WI38 (cell line): ENCODE results near the gene DEDD2.

Experiments
- H3K4me3 ChIP-seq: 2 replicates; pipeline ENCODE4 v1.5.1; 2011; ENCODE audit warnings: low read depth, mild to moderate bottlenecking, control low read depth, low read length
- TF ChIP-seq, protein P1 (sequence below): IDR thresholded peaks from 2 replicates; pipeline ENCODE4 v1.5.1; 2012; ENCODE audit warnings: low read depth, mild to moderate bottlenecking, control low read depth, low read length

DEDD2 gene

DNA sequence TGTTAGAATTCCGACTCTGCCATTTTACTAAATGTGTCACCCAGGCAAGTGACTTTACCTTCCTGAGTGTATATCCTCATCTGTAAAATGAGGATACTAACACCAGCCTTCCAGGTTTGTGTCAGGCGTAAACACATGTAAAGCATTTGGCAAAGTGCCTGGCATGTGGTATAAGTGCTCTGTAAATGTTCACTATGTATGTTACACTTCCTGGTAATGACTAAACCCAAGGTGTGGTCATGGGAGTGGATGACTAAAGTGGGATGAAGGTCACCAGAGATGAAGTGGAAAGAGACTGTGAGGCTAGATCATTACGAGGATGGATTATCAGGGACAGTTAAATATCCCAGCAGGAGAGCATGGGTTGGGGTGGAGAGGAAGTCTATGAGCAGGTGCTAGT is 25.6 kb downstream of the DEDD2 start:
- TF ChIP-seq, protein P1, sequence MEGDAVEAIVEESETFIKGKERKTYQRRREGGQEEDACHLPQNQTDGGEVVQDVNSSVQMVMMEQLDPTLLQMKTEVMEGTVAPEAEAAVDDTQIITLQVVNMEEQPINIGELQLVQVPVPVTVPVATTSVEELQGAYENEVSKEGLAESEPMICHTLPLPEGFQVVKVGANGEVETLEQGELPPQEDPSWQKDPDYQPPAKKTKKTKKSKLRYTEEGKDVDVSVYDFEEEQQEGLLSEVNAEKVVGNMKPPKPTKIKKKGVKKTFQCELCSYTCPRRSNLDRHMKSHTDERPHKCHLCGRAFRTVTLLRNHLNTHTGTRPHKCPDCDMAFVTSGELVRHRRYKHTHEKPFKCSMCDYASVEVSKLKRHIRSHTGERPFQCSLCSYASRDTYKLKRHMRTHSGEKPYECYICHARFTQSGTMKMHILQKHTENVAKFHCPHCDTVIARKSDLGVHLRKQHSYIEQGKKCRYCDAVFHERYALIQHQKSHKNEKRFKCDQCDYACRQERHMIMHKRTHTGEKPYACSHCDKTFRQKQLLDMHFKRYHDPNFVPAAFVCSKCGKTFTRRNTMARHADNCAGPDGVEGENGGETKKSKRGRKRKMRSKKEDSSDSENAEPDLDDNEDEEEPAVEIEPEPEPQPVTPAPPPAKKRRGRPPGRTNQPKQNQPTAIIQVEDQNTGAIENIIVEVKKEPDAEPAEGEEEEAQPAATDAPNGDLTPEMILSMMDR, result no peak
- no peak overlapping the region for H3K4me3 ChIP-seq

DNA sequence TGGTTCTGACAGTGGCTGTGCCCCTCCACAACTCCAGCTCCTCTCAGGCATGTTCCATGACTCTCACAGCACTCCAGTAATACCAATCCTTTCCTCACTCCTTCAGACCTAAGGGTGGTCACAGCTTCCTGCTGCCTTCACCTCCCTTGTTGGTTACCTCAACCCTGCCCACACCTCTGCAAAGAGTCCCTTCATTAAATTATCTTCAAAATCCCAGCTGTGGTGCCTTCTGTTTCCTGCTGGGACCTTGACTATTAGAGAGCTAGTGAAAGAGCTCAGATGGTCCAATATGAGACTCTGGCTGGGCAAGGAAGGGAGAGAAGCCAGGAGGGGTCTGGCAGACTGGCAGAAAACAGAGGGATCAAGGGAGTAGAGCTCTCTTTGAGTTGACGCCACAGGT is 26.1 kb downstream of the DEDD2 start:
- H3K4me3 ChIP-seq, result no peak overlapping the region
- TF ChIP-seq, protein P1, result no peak

DNA sequence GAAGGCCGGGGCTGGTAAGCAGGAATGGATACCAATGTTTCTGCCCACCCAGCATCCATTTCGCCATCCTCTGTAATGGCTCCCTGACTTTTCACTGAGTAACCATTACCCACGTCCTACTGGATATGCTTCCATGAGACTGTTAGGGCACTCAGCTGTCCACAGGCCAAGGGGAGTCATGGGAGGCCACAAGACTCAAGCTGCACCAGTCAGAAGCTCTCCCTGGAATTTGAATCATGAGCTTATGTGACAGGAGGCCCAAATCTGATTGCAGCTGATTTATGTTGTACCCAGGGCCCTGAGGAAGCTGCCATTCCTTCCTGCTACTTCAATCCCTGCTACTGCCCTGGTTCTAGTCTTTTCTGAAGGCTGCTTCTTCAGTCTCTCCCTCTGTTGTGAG is 28.3 kb downstream of the DEDD2 start:
- no peak overlapping the region for H3K4me3 ChIP-seq
- TF ChIP-seq, protein P1, result no peak

DNA sequence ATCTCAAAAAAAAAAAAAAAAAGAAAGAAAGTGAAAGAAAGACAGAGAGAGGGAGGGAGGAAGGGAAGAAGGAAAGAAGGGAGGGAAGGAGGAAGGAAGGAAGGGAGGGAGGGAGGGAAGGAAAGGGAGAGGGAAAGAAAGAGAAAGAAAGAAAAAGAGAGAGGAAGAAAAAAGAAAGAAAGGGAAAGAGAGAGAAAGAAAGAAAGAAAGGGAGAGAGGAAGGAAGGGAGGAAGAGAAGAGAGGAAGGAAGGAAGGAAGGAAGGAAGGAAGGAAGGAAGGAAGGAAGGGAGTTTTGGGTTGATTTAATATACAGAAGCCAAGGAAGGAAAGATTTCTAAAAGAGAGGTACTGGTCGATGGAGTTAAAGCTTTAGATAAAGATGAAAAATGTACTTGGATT is 28.8 kb downstream of the DEDD2 start:
- H3K4me3 ChIP-seq, result no peak overlapping the region
- TF ChIP-seq, protein P1, result no peak

DNA sequence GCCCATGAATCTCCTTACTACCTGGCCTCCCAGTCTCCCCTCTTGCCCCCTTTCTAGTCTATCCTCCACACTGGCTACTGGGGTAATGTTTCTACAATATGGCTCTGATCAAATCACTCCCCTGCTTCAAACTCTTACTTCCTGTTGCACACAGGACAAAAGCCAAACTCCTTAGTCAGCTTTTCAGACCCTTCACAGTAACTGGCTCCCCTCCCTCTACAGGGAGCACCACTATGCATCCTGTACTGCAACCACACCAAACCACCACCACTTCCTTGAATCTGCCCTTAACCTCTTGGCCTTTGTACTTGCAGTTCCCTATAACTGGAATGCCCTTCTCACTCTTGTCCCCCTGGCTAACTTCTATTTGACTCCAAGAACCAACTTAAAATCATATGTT is 32.2 kb downstream of the DEDD2 start:
- TF ChIP-seq, protein P1, result no peak
- H3K4me3 ChIP-seq, result no peak overlapping the region

DNA sequence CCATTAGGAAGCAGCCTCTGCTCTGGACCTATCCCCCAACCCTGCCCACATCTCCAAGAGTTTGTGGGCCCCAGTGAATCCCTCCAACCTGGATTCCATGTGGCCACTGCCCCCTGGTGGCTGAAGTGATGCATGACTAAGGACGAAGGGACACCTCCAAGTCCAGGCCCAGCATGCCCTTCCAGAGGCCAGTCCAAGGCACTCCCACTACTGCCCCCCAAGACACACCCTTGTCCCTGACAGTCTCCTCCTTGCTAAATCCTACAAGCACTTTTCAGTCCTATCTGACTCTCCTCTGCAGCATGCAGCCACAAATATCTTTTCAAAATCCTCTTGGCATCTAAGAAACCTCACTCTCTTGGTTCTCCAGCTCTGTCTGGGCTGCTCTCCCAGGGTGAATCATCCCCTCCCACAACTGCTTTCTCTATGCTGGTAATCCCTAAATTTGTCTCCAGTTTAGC is 33.0 kb downstream of the DEDD2 start:
- TF ChIP-seq, protein P1, result peak; percentile 85
- no peak overlapping the region for H3K4me3 ChIP-seq

DNA sequence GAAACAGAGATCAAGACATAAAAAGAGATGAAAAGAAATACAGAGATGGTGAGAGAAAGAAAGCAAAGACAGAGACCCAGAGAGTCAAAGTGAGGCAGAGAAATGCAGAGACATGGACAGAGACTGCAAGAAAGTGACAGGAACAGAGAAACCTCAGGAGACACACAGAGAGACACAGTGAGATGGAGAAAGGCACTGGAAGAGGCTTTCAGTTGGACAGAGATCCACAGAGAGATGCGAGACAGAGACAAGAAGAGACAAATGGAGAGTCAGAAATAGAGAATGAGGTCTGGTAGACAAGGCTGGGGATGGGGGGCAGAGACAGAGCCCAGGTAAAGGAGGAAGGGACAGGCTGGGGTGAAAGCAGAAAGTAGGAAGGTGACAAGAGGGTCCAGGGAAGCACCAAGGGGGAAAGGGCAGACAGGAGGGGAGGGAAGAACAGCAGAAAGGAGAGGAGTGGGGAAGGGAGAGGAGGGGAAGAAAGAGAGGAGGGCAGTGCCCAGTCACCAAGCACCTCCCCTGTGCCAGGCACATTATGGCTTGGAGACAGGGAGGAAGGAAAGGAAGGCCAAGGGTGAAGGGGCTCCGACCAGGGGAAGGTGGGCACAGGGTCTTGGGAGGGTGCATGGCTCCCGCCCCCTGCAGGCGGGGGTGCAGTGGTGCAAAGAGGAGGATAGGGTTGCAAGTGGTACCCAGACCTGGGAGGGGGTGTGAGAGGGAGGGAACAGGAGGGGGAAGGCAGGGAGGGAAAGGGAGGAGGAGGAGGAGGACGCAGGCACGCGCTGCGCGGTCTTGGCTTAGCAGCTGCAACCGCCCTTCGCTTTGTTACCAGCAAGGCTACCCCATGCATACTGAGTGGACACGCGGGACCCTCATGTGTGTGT is 38.4 kb downstream of the DEDD2 start:
- no peak overlapping the region for H3K4me3 ChIP-seq
- TF ChIP-seq, protein P1, result peak; percentile 17; the same call in 1 of the 2 replicates
